HL-60 (cell line): Measurements from ENCODE around the gene SPATS2L.

ENCODE experiments used
- CTCF ChIP-seq: IDR thresholded peaks from one replicate; pipeline ENCODE4 v1.5.1; 2011; ENCODE audit warnings: low read length, control low read depth, inconsistent platforms; ENCODE audit not compliant: insufficient read depth
- GABPA ChIP-seq: IDR thresholded peaks from 2 replicates; pipeline ENCODE4 v1.6.1; 2012; ENCODE audit warnings: low read depth
- POLR2AphosphoS5 ChIP-seq: IDR thresholded peaks from 2 replicates; pipeline ENCODE4 v1.6.1; 2012; ENCODE audit warnings: low read depth
- REST ChIP-seq: IDR thresholded peaks from 2 replicates; pipeline ENCODE4 v1.6.1; 2012; ENCODE audit warnings: low read depth; ENCODE audit not compliant: insufficient replicate concordance

GRCh38 chr2:200320991-200321390 is 14.5 kb downstream of the SPATS2L start:
- no peak for TF ChIP-seq REST
- no peak for TF ChIP-seq POLR2AphosphoS5
- TF ChIP-seq CTCF: no peak
- TF ChIP-seq GABPA: no peak
